ENCODE measurements around the gene RNF157. TPM values are rescaled to one million over a fixed set of nuclear protein-coding genes. Genes with fewer than 3 reads are reported as not detected.

Gene RNF157
- total RNA-seq, 1 experiment from 2014 or later, result 29.3 TPM

GRCh38 chr17:76223802-76224201, 16.5 kb downstream of the RNF157 start:
- H3K27ac Mint-ChIP-seq (ENCODE audit: unreplicated experiment), result no peak overlapping the region
- Histone ChIP-seq H3K4me3 (ENCODE audit: low read depth, low read length) (no peak overlapping the region), H3K9me3 (no peaks in the 10 kb centered on the region), H3K4me1 (peaks cover 12% of the 10 kb centered on the region), H3K27me3 (replicated peaks; ENCODE audit: control insufficient read depth, insufficient read depth, low read length) (no peaks in the 10 kb centered on the region), H3K36me3 (ENCODE audit: control insufficient read depth, insufficient read depth, low read length) (no peaks in the 10 kb centered on the region)
- no peaks in the 10 kb centered on the region for H3K36me3 Mint-ChIP-seq (ENCODE audit: insufficient read depth, unreplicated experiment)
- H3K9me3 Mint-ChIP-seq (ENCODE audit: unreplicated experiment), result no peaks in the 10 kb centered on the region
- H3K4me1 Mint-ChIP-seq (ENCODE audit: low read depth, unreplicated experiment), result peaks cover 7% of the 10 kb centered on the region
- ChIA-PET CTCF (no interaction called here), POLR2A (no interaction called here)
- intact Hi-C loops (cut with micrococcal nuclease; ENCODE audit: unreplicated experiment), result no loop called here
- no TSS peak for BruUV-seq (replicated peaks)
- DNase-seq, result no peak
- no peak for TF ChIP-seq CTCF (IDR thresholded peaks at IDR 0.05; ENCODE audit: insufficient read depth in 1 of 2, low read depth in 1 of 2, low read length in 1 of 2, severe bottlenecking in 1 of 2, unreplicated experiment in 1 of 2)
- no peak overlapping the region for H3K4me3 Mint-ChIP-seq (ENCODE audit: unreplicated experiment)
- no peaks in the 10 kb centered on the region for H3K27me3 Mint-ChIP-seq (ENCODE audit: insufficient read depth, unreplicated experiment)

- POLR2A ChIA-PET, result no interaction called here
These were observed 20.5 kb downstream of the RNF157 start for GRCh38 chr17:76219670-76220383.

GRCh38 chr17:76217081-76217480, 23.2 kb downstream of the RNF157 start:
- no peak for TF ChIP-seq CTCF (IDR thresholded peaks at IDR 0.05; ENCODE audit: insufficient read depth in 1 of 2, low read depth in 1 of 2, low read length in 1 of 2, severe bottlenecking in 1 of 2, unreplicated experiment in 1 of 2)
- no peaks in the 10 kb centered on the region for H3K27me3 ChIP-seq (replicated peaks; ENCODE audit: control insufficient read depth, insufficient read depth, low read length)
- peaks cover 7% of the 10 kb centered on the region for H3K4me1 Mint-ChIP-seq (ENCODE audit: low read depth, unreplicated experiment)
- H3K9me3 Mint-ChIP-seq (ENCODE audit: unreplicated experiment), result no peaks in the 10 kb centered on the region
- no peaks in the 10 kb centered on the region for H3K9me3 ChIP-seq
- no peak overlapping the region for H3K4me3 ChIP-seq (ENCODE audit: low read depth, low read length)
- peaks cover 12% of the 10 kb centered on the region for H3K4me1 ChIP-seq
- DNase-seq, result no peak
- no TSS peak for BruUV-seq (replicated peaks)
- ChIA-PET POLR2A (interaction anchor here (0.6 kb wide), 1 partner anchor 57 kb away, joined by 3 read pairs; no protein-coding TSS in a partner anchor), CTCF (interaction anchor here (0.5 kb wide), 1 partner anchor 246 kb away, joined by 5 read pairs; no protein-coding TSS in a partner anchor)
- no peaks in the 10 kb centered on the region for H3K27me3 Mint-ChIP-seq (ENCODE audit: insufficient read depth, unreplicated experiment)
- no peak overlapping the region for H3K27ac Mint-ChIP-seq (ENCODE audit: unreplicated experiment)
- H3K36me3 Mint-ChIP-seq (ENCODE audit: insufficient read depth, unreplicated experiment), result no peaks in the 10 kb centered on the region
- H3K36me3 ChIP-seq (ENCODE audit: control insufficient read depth, insufficient read depth, low read length), result no peaks in the 10 kb centered on the region
- intact Hi-C loops (cut with micrococcal nuclease; ENCODE audit: unreplicated experiment), result no loop called here
- H3K4me3 Mint-ChIP-seq (ENCODE audit: unreplicated experiment), result no peak overlapping the region

More at GRCh38 chr17:76219670-76220383, 20.5 kb downstream of the RNF157 start:
- BruUV-seq (replicated peaks), result no TSS peak
- no peaks in the 10 kb centered on the region for H3K36me3 Mint-ChIP-seq (ENCODE audit: insufficient read depth, unreplicated experiment)
- H3K27ac Mint-ChIP-seq (ENCODE audit: unreplicated experiment), result no peak overlapping the region
- H3K27me3 Mint-ChIP-seq (ENCODE audit: insufficient read depth, unreplicated experiment), result no peaks in the 10 kb centered on the region
- no peaks in the 10 kb centered on the region for H3K9me3 Mint-ChIP-seq (ENCODE audit: unreplicated experiment)
- Histone ChIP-seq H3K9me3 (no peaks in the 10 kb centered on the region), H3K4me1 (peaks cover 12% of the 10 kb centered on the region), H3K27me3 (replicated peaks; ENCODE audit: control insufficient read depth, insufficient read depth, low read length) (no peaks in the 10 kb centered on the region), H3K4me3 (ENCODE audit: low read depth, low read length) (no peak overlapping the region), H3K36me3 (ENCODE audit: control insufficient read depth, insufficient read depth, low read length) (no peaks in the 10 kb centered on the region)
- CTCF ChIA-PET, result no interaction called here
- DNase-seq, result no peak
- H3K4me3 Mint-ChIP-seq (ENCODE audit: unreplicated experiment), result no peak overlapping the region
- TF ChIP-seq CTCF (IDR thresholded peaks at IDR 0.05; ENCODE audit: insufficient read depth in 1 of 2, low read depth in 1 of 2, low read length in 1 of 2, severe bottlenecking in 1 of 2, unreplicated experiment in 1 of 2), result no peak
- intact Hi-C loops (cut with micrococcal nuclease; ENCODE audit: unreplicated experiment), result no loop called here
- H3K4me1 Mint-ChIP-seq (ENCODE audit: low read depth, unreplicated experiment), result peaks cover 7% of the 10 kb centered on the region

Measured in Caco-2 (cell line).